ENCODE data around the gene NEGR1. TPM values are rescaled to one million over a fixed set of nuclear protein-coding genes. Genes with fewer than 3 reads are reported as not detected.

Gene NEGR1
- total RNA-seq, 1 donor from 2014 or later: 19.2 TPM

- Histone ChIP-seq H3K9me3 (no peaks in the 10 kb centered on the region), H3K27me3 (no peaks in the 10 kb centered on the region), H3K4me1 (no peaks in the 10 kb centered on the region), H3K36me3 (no peaks in the 10 kb centered on the region), H3K27ac (no peak overlapping the region), H3K4me3 (no peak overlapping the region)
- intact Hi-C loops (cut with DNase I): no loop called here
- DNase-seq (ENCODE audit: extremely low spot score in 2 of 2): no peak
- no peak for TF ChIP-seq POLR2A (IDR thresholded peaks at IDR 0.05)
- TF ChIP-seq, protein P1, sequence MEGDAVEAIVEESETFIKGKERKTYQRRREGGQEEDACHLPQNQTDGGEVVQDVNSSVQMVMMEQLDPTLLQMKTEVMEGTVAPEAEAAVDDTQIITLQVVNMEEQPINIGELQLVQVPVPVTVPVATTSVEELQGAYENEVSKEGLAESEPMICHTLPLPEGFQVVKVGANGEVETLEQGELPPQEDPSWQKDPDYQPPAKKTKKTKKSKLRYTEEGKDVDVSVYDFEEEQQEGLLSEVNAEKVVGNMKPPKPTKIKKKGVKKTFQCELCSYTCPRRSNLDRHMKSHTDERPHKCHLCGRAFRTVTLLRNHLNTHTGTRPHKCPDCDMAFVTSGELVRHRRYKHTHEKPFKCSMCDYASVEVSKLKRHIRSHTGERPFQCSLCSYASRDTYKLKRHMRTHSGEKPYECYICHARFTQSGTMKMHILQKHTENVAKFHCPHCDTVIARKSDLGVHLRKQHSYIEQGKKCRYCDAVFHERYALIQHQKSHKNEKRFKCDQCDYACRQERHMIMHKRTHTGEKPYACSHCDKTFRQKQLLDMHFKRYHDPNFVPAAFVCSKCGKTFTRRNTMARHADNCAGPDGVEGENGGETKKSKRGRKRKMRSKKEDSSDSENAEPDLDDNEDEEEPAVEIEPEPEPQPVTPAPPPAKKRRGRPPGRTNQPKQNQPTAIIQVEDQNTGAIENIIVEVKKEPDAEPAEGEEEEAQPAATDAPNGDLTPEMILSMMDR (IDR thresholded peaks at IDR 0.05): no peak
- no peak for TF ChIP-seq POLR2AphosphoS5 (IDR thresholded peaks at IDR 0.05; ENCODE audit: insufficient read depth in 1 of 2, low read depth in 1 of 2)
Measured at GRCh38 chr1:71351438-71351837, 930.9 kb downstream of the NEGR1 start.

DNA sequence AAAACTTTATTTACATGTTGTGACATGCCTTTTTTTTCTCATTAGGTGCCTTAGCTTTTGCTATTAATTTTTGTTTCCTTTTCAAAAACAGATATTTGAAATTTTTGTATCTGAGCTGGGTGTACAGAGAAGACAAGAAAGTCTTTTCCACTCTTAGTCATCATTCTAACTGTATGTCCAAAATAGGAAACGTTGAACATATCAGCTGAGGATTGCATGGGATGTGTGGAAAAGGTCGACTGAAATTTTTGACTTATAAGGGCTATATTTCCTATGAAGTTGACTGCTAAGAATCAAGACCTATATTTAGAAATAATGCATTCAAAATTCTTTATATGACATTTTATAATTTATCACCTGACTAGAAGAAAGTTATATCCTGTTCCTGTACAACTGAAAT lies 931.5 kb downstream of the NEGR1 start:
- no peaks in the 10 kb centered on the region for H3K27me3 ChIP-seq
- no peaks in the 10 kb centered on the region for H3K36me3 ChIP-seq
- no peak for DNase-seq (ENCODE audit: extremely low spot score in 2 of 2)
- TF ChIP-seq, protein P1 (IDR thresholded peaks at IDR 0.05): no peak
- TF ChIP-seq POLR2A (IDR thresholded peaks at IDR 0.05) (no peak), POLR2AphosphoS5 (IDR thresholded peaks at IDR 0.05; ENCODE audit: insufficient read depth in 1 of 2, low read depth in 1 of 2) (no peak)
- H3K9me3 ChIP-seq: no peaks in the 10 kb centered on the region
- no peak overlapping the region for H3K4me3 ChIP-seq
- no peaks in the 10 kb centered on the region for H3K4me1 ChIP-seq
- no peak overlapping the region for H3K27ac ChIP-seq
- intact Hi-C loops (cut with DNase I): no loop called here

- no peak overlapping the region for H3K4me3 ChIP-seq
- DNase-seq (ENCODE audit: extremely low spot score in 2 of 2): no peak
- no peaks in the 10 kb centered on the region for H3K9me3 ChIP-seq
- no peaks in the 10 kb centered on the region for H3K27me3 ChIP-seq
- TF ChIP-seq POLR2A (IDR thresholded peaks at IDR 0.05) (no peak), POLR2AphosphoS5 (IDR thresholded peaks at IDR 0.05; ENCODE audit: insufficient read depth in 1 of 2, low read depth in 1 of 2) (no peak)
- TF ChIP-seq, protein P1 (IDR thresholded peaks at IDR 0.05): no peak
- no peaks in the 10 kb centered on the region for H3K4me1 ChIP-seq
- no peaks in the 10 kb centered on the region for H3K36me3 ChIP-seq
- no peak overlapping the region for H3K27ac ChIP-seq
- intact Hi-C loops (cut with DNase I): no loop called here
Measured at GRCh38 chr1:71350330-71350729, 932.0 kb downstream of the NEGR1 start.

Small RNAs within 50 kb of the gene (small RNA-seq; reads per million reads assigned to genes)
- gene AL358453.1 (not detected), gene AL359821.1 (not detected)
